ENCODE data around the gene SLC8A1. TPM values are rescaled to one million over a fixed set of nuclear protein-coding genes. Genes with fewer than 3 reads are reported as not detected.

SLC8A1 gene
- total RNA-seq, 1 donor from 2014 or later, result 1.9 TPM

GRCh38 chr2:40418614-40419363 lies 33.1 kb downstream of the SLC8A1 start:
- no peaks in the 10 kb centered on the region for H3K4me1 Mint-ChIP-seq (ENCODE audit: low read depth, unreplicated experiment)
- no peaks in the 10 kb centered on the region for H3K27me3 Mint-ChIP-seq (ENCODE audit: unreplicated experiment)
- no peaks in the 10 kb centered on the region for H3K36me3 Mint-ChIP-seq (ENCODE audit: unreplicated experiment)
- DNase-seq, result no peak
- no peak overlapping the region for H3K27ac Mint-ChIP-seq (ENCODE audit: unreplicated experiment)
- no peaks in the 10 kb centered on the region for H3K9me3 Mint-ChIP-seq (ENCODE audit: unreplicated experiment)
- H3K4me3 Mint-ChIP-seq (ENCODE audit: unreplicated experiment), result no peak overlapping the region
- no peak for TF ChIP-seq CTCF (IDR thresholded peaks at IDR 0.05; ENCODE audit: partially characterized antibody, unreplicated experiment)

GRCh38 chr2:40416486-40416885 lies 35.4 kb downstream of the SLC8A1 start:
- no peak for DNase-seq
- H3K4me3 Mint-ChIP-seq (ENCODE audit: unreplicated experiment), result no peak overlapping the region
- TF ChIP-seq CTCF (IDR thresholded peaks at IDR 0.05; ENCODE audit: partially characterized antibody, unreplicated experiment), result no peak
- H3K36me3 Mint-ChIP-seq (ENCODE audit: unreplicated experiment), result no peaks in the 10 kb centered on the region
- H3K4me1 Mint-ChIP-seq (ENCODE audit: low read depth, unreplicated experiment), result no peaks in the 10 kb centered on the region
- no peaks in the 10 kb centered on the region for H3K27me3 Mint-ChIP-seq (ENCODE audit: unreplicated experiment)
- H3K27ac Mint-ChIP-seq (ENCODE audit: unreplicated experiment), result no peak overlapping the region
- H3K9me3 Mint-ChIP-seq (ENCODE audit: unreplicated experiment), result no peaks in the 10 kb centered on the region

- Mint-ChIP-seq H3K9me3 (ENCODE audit: unreplicated experiment) (no peaks in the 10 kb centered on the region), H3K27me3 (ENCODE audit: unreplicated experiment) (no peaks in the 10 kb centered on the region), H3K27ac (ENCODE audit: unreplicated experiment) (no peak overlapping the region), H3K4me3 (ENCODE audit: unreplicated experiment) (no peak overlapping the region), H3K36me3 (ENCODE audit: unreplicated experiment) (no peaks in the 10 kb centered on the region), H3K4me1 (ENCODE audit: low read depth, unreplicated experiment) (no peaks in the 10 kb centered on the region)
- TF ChIP-seq CTCF (IDR thresholded peaks at IDR 0.05; ENCODE audit: partially characterized antibody, unreplicated experiment), result no peak
- DNase-seq, result no peak
These were observed 36.5 kb downstream of the SLC8A1 start for GRCh38 chr2:40415391-40415790.

- no peaks in the 10 kb centered on the region for H3K36me3 Mint-ChIP-seq (ENCODE audit: unreplicated experiment)
- H3K27ac Mint-ChIP-seq (ENCODE audit: unreplicated experiment), result no peak overlapping the region
- no peak for DNase-seq
- no peaks in the 10 kb centered on the region for H3K4me1 Mint-ChIP-seq (ENCODE audit: low read depth, unreplicated experiment)
- no peak overlapping the region for H3K4me3 Mint-ChIP-seq (ENCODE audit: unreplicated experiment)
- H3K9me3 Mint-ChIP-seq (ENCODE audit: unreplicated experiment), result no peaks in the 10 kb centered on the region
- peaks cover 2% of the 10 kb centered on the region for H3K27me3 Mint-ChIP-seq (ENCODE audit: unreplicated experiment)
- TF ChIP-seq CTCF (IDR thresholded peaks at IDR 0.05; ENCODE audit: partially characterized antibody, unreplicated experiment), result no peak
These were observed 39.4 kb downstream of the SLC8A1 start for GRCh38 chr2:40412456-40412855.

- Mint-ChIP-seq H3K27me3 (ENCODE audit: unreplicated experiment) (peaks cover 2% of the 10 kb centered on the region), H3K27ac (ENCODE audit: unreplicated experiment) (no peak overlapping the region), H3K9me3 (ENCODE audit: unreplicated experiment) (no peaks in the 10 kb centered on the region), H3K4me1 (ENCODE audit: low read depth, unreplicated experiment) (no peaks in the 10 kb centered on the region), H3K4me3 (ENCODE audit: unreplicated experiment) (no peak overlapping the region), H3K36me3 (ENCODE audit: unreplicated experiment) (no peaks in the 10 kb centered on the region)
- no peak for TF ChIP-seq CTCF (IDR thresholded peaks at IDR 0.05; ENCODE audit: partially characterized antibody, unreplicated experiment)
- no peak for DNase-seq
These were observed 41.2 kb downstream of the SLC8A1 start for GRCh38 chr2:40410695-40411094.
